ENCODE results near the gene MYB. TPM values are rescaled to one million over a fixed set of nuclear protein-coding genes. Genes with fewer than 3 reads are reported as not detected.

The MYB gene
- total RNA-seq, 6 experiments from 2014 or later, result 0.11 to 0.51 (median 0.33) TPM; not detected in 1

- intact Hi-C loops (cut with DNase I), result no loop called here
- DNase-seq (no peak), ATAC-seq (no peak)
- no peaks in the 10 kb centered on the region for H3K9me3 ChIP-seq
- no peaks in the 10 kb centered on the region for H3K36me3 ChIP-seq
- H3K4me1 ChIP-seq, result no peaks in the 10 kb centered on the region
- H3K27me3 ChIP-seq, result no peaks in the 10 kb centered on the region
- no peak for TF ChIP-seq POLR2A (IDR thresholded peaks at IDR 0.05)
- TF ChIP-seq CTCF (IDR thresholded peaks at IDR 0.05), result no peak
- H3K4me3 ChIP-seq, result no peak overlapping the region
- WGBS (ENCODE audit: insufficient coverage, low coverage, low lambda C conversion rate, missing lambda C conversion rate), result 82% methylated on average over 1 of the region's 1 CpG
- no peak overlapping the region for H3K27ac ChIP-seq
Measured at GRCh38 chr6:135231469-135231844, 50.3 kb downstream of the MYB start.

DNA sequence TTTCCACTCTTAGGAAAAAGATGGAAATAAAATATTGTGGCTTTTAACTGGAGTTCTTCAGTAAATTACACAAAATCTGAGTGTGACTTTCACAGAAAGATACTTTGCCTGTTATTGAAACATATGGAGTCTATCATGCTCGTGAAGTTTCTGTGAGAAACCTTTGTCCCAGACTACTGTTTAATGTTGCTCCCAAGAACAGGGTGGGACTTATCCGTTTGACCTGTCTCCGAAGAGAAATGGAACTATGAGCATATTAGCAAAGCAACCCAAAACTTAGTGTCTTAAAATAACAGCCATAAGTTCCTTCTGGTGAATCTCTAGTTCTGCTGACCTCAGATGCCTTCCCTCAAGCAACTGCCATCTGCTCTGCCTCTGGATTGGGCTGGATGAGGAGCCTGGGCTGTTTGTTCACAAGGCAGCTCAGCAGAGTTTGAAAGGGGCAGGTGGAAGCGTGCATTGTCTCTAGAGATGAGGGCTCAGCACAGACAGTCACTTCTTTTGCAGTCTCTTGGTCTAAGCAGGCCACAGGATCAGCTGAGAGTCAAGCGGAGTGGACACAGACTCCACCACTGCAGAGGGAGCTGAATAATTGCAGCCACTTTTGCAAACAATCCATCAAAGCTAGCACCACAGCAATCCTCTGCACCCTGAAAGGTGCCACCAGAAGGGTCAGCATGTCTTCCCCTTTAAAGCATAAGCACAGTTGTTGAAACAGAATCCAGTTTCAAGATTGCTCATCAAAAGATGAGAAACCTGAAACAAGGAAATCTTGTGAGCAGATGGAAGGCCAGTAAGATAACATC lies 52.8 kb downstream of the MYB start:
- Histone ChIP-seq H3K4me3 (no peak overlapping the region), H3K27ac (no peak overlapping the region), H3K4me1 (no peaks in the 10 kb centered on the region), H3K27me3 (no peaks in the 10 kb centered on the region), H3K9me3 (no peaks in the 10 kb centered on the region), H3K36me3 (no peaks in the 10 kb centered on the region)
- DNase-seq (no peak), ATAC-seq (peak in 1 of 4 donors; percentile 13)
- 49% methylated on average over 3 of the region's 5 CpGs for WGBS (ENCODE audit: insufficient coverage, low coverage, low lambda C conversion rate, missing lambda C conversion rate)
- intact Hi-C loops (cut with DNase I), result no loop called here
- TF ChIP-seq POLR2A (IDR thresholded peaks at IDR 0.05) (no peak), CTCF (IDR thresholded peaks at IDR 0.05) (no peak)

DNA sequence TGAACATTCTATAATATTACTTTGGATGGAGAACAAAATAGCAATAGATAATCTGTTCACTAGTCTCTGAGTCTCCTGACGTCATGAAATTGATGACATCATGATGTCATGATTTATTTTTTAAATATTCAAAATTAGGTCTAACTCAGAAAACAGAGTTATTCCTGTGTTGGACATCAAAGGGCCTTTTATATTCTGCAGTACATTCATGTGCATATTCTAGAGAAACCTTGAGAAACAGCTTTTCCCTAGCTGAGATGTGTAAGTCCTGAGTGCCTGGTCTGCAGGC lies 53.3 kb downstream of the MYB start:
- intact Hi-C loops (cut with DNase I), result no loop called here
- Histone ChIP-seq H3K27me3 (no peaks in the 10 kb centered on the region), H3K4me1 (no peaks in the 10 kb centered on the region), H3K4me3 (no peak overlapping the region), H3K9me3 (no peaks in the 10 kb centered on the region), H3K36me3 (no peaks in the 10 kb centered on the region), H3K27ac (no peak overlapping the region)
- WGBS (ENCODE audit: insufficient coverage, low coverage, low lambda C conversion rate, missing lambda C conversion rate), result 36% methylated on average over 1 of the region's 1 CpG
- DNase-seq, result no peak
- no peak for ATAC-seq
- TF ChIP-seq CTCF (IDR thresholded peaks at IDR 0.05) (no peak), POLR2A (IDR thresholded peaks at IDR 0.05) (no peak)

GRCh38 chr6:135235716-135236115 lies 54.6 kb downstream of the MYB start:
- no peak for DNase-seq
- no peak overlapping the region for H3K4me3 ChIP-seq
- H3K9me3 ChIP-seq, result no peaks in the 10 kb centered on the region
- no peaks in the 10 kb centered on the region for H3K4me1 ChIP-seq
- intact Hi-C loops (cut with DNase I), result no loop called here
- no peak for ATAC-seq
- H3K27me3 ChIP-seq, result no peaks in the 10 kb centered on the region
- no peak overlapping the region for H3K27ac ChIP-seq
- H3K36me3 ChIP-seq, result no peaks in the 10 kb centered on the region
- WGBS (ENCODE audit: insufficient coverage, low coverage, low lambda C conversion rate, missing lambda C conversion rate), result 94% methylated on average over 2 of the region's 5 CpGs
- TF ChIP-seq POLR2A (IDR thresholded peaks at IDR 0.05) (no peak), CTCF (IDR thresholded peaks at IDR 0.05) (no peak)
